Retinal pigment epithelial cell (primary cell): ENCODE results near the gene HOXD10.
A peak's percentile ranks its signal among the peaks of the same experiment; 100 is the strongest.

Source experiments
- DNase-seq: peaks from one replicate; pipeline ENCODE4 v3.0.0-alpha.2; 2010; ENCODE audit warnings: low read depth
- H3K4me3 ChIP-seq: 2 replicates; pipeline ENCODE4 v1.5.1; 2011; ENCODE audit warnings: mild to moderate bottlenecking, low read length, control low read depth, moderate library complexity
- CTCF ChIP-seq: conservative IDR thresholded peaks from 2 replicates; pipeline ENCODE4 v1.5.1; 2011; ENCODE audit warnings: low read depth, low read length, control low read depth, inconsistent platforms

Gene HOXD10

GRCh38 chr2:176132205-176133171 lies 15.9 kb downstream of the HOXD10 start:
- no peak for DNase-seq
- no peak for TF ChIP-seq CTCF
- H3K4me3 ChIP-seq = no peak overlapping the region

- no peak for TF ChIP-seq CTCF
- no peak for DNase-seq
- no peak overlapping the region for H3K4me3 ChIP-seq
Observed at GRCh38 chr2:176133389-176133788, 16.8 kb downstream of the HOXD10 start.

- H3K4me3 ChIP-seq = no peak overlapping the region
- DNase-seq = no peak
- TF ChIP-seq CTCF = no peak
Observed at GRCh38 chr2:176134035-176134434, 17.5 kb downstream of the HOXD10 start.

GRCh38 chr2:176135035-176135440 lies 18.5 kb downstream of the HOXD10 start:
- no peak overlapping the region for H3K4me3 ChIP-seq
- no peak for TF ChIP-seq CTCF
- DNase-seq = no peak

GRCh38 chr2:176136374-176137251 lies 20.0 kb downstream of the HOXD10 start:
- peak overlapping the region; percentile 8 for H3K4me3 ChIP-seq
- no peak for TF ChIP-seq CTCF
- DNase-seq = no peak

GRCh38 chr2:176137252-176137580 lies 20.6 kb downstream of the HOXD10 start:
- no peak for TF ChIP-seq CTCF
- H3K4me3 ChIP-seq = no peak overlapping the region
- DNase-seq = no peak
